Endothelial cell of umbilical vein (primary cell): ENCODE results near the gene CEP152.

ENCODE experiments used
- EZH2 ChIP-seq: IDR thresholded peaks from 2 replicates; pipeline ENCODE4 v1.6.1; 2012; ENCODE audit warnings: borderline replicate concordance, low read depth, mild to moderate bottlenecking, moderate library complexity, low read length, inconsistent platforms; ENCODE audit not compliant: severe bottlenecking
- FOS ChIP-seq: IDR thresholded peaks from 2 replicates; pipeline ENCODE4 v1.6.1; 2011; ENCODE audit warnings: mild to moderate bottlenecking, low read length, moderate library complexity, borderline replicate concordance; ENCODE audit not compliant: insufficient read depth
- GATA2 ChIP-seq: IDR thresholded peaks from 2 replicates; pipeline ENCODE4 v1.7.0; 2011; ENCODE audit warnings: low read depth, mild to moderate bottlenecking, moderate library complexity, mixed read lengths, low read length; ENCODE audit not compliant: insufficient read length, insufficient read depth
- JUN ChIP-seq: IDR thresholded peaks from 2 replicates; pipeline ENCODE4 v1.6.1; 2011; ENCODE audit warnings: borderline replicate concordance, low read depth; ENCODE audit not compliant: insufficient read length, insufficient read depth
- MYC ChIP-seq: IDR thresholded peaks from one replicate; pipeline ENCODE4 v1.6.1; 2011; ENCODE audit warnings: mild to moderate bottlenecking, low read depth, low read length
- POLR2A ChIP-seq: IDR thresholded peaks from 2 replicates; pipeline ENCODE4 v1.6.1; 2012; ENCODE audit warnings: low read depth, mild to moderate bottlenecking, control low read depth, low read length
- POLR2AphosphoS5 ChIP-seq: IDR thresholded peaks from 2 replicates; pipeline ENCODE4 v1.6.1; 2012; ENCODE audit warnings: low read depth, mild to moderate bottlenecking, control low read depth, low read length, moderate library complexity; ENCODE audit not compliant: insufficient read depth
- TF ChIP-seq, protein P1 (sequence below), 2 donors: IDR thresholded peaks; 1 replicate in 1 of 2; 2 replicates in 1 of 2; pipeline ENCODE4 v1.5.1; 2011; ENCODE audit warnings: low read length in 2 of 2, mild to moderate bottlenecking in 2 of 2, moderate library complexity in 2 of 2, control low read depth in 1 of 2, inconsistent platforms in 1 of 2, low read depth in 1 of 2; ENCODE audit not compliant: insufficient read depth in 1 of 2; ENCODE audit errors: extremely low read depth in 1 of 2
- TF ChIP-seq, protein P2 (sequence below): IDR thresholded peaks from 2 replicates; pipeline ENCODE4 v1.6.1; 2011; ENCODE audit not compliant: insufficient read depth, insufficient read length

GRCh38 chr15:48717458-48717857 lies 93.4 kb downstream of the CEP152 start:
- TF ChIP-seq, protein P1, sequence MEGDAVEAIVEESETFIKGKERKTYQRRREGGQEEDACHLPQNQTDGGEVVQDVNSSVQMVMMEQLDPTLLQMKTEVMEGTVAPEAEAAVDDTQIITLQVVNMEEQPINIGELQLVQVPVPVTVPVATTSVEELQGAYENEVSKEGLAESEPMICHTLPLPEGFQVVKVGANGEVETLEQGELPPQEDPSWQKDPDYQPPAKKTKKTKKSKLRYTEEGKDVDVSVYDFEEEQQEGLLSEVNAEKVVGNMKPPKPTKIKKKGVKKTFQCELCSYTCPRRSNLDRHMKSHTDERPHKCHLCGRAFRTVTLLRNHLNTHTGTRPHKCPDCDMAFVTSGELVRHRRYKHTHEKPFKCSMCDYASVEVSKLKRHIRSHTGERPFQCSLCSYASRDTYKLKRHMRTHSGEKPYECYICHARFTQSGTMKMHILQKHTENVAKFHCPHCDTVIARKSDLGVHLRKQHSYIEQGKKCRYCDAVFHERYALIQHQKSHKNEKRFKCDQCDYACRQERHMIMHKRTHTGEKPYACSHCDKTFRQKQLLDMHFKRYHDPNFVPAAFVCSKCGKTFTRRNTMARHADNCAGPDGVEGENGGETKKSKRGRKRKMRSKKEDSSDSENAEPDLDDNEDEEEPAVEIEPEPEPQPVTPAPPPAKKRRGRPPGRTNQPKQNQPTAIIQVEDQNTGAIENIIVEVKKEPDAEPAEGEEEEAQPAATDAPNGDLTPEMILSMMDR (IDR thresholded peaks at IDR 0.05; ENCODE audit: extremely low read depth in 1 of 2, insufficient read depth in 1 of 2, low read depth in 1 of 2, low read length in 2 of 2) = no peak
- TF ChIP-seq POLR2A = no peak
- TF ChIP-seq POLR2AphosphoS5 = no peak
- TF ChIP-seq MYC = no peak
- TF ChIP-seq EZH2 = no peak
- TF ChIP-seq, protein P2, sequence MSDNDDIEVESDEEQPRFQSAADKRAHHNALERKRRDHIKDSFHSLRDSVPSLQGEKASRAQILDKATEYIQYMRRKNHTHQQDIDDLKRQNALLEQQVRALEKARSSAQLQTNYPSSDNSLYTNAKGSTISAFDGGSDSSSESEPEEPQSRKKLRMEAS = no peak
- no peak for TF ChIP-seq JUN
- TF ChIP-seq GATA2 = no peak
- TF ChIP-seq FOS = no peak
